Glomerular endothelial cell (primary cell): ENCODE measurements around the gene GMPR2. TPM values are rescaled to one million over a fixed set of nuclear protein-coding genes. Genes with fewer than 3 reads are reported as not detected.

Experiments
- DNase-seq: peaks from one replicate; pipeline ENCODE4 v3.0.0-alpha.2; 2011; ENCODE audit warnings: low read depth, low spot score; ENCODE audit errors: extremely low read depth
- total RNA-seq: library from RNA; depleted of rRNA; stranded (reverse); fragments of >200 nt; gene quantifications from 2 replicates; pipeline ENCODE4 v1.2.3, GENCODE V29; 2015

The GMPR2 gene
- 51.6 and 94.0 TPM in 2 replicates for total RNA-seq

DNA sequence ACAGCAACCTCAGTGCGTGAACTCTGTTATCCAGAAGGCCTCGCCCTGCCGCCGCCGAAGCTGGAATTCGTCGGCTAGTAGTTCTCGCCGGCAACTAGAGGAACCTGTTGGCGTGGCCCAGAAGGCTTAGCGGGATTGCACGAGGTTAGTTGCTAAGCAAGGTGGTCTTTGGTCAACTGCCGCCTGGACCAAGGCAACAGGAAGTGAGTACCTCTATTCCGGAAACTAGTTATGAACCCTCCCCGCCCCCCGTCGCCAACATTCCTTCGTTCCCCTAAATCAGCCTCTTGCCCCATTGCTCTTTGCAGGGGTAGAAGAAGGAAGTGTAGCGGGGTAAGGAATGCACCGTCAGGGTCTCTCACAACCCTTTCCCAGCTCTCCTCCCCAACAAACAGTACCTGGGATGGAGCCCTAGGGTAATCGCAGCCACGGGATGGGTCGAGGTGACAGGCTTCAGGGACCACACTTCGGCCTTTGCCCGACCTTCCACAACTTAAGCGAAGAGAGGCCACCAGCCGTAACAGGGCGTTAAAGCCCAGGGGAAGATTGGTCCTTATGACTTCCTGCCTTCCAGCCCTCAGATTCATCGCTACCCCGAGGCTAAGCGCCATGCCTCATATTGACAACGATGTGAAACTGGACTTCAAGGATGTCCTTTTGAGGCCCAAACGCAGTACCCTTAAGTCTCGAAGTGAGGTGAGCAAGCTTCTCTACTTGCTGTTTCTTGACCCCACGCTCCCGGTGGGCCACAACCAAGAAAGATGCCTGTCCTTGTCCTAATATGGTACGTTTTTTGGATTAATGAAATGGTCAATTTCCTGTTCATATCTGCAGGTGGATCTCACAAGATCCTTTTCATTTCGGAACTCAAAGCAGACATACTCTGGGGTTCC is at the start of gene GMPR2:
Gene GMPR2, plus strand, starts transcription at position 285 of the 893 bp plus-strand sequence. Its CDS starts 325 bp downstream, at position 610.
- no peak for DNase-seq

DNA sequence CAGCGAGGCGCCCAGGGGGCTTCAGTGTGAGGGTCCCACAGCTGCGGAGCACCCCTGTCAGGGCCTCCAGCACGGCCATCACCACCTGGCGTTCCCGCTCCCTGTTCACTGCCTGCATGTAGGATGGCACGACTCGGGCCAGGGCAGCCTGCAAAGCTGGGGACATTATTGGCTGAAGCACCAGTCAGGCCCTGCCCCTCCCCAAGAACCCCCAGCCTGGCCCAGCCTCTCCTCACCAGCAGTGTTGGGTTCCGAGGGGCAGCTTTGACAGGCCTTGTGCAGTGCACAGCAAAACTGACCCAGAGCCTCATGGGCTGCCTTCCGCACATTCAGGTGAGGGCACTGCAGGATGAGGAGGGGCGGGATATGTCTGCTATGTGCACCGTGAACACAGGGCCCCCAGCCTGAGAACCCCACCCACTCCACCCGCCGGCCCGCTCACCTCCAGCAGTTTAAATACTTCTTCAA is 49.7 kb upstream of the GMPR2 start:
- no peak for DNase-seq

DNA sequence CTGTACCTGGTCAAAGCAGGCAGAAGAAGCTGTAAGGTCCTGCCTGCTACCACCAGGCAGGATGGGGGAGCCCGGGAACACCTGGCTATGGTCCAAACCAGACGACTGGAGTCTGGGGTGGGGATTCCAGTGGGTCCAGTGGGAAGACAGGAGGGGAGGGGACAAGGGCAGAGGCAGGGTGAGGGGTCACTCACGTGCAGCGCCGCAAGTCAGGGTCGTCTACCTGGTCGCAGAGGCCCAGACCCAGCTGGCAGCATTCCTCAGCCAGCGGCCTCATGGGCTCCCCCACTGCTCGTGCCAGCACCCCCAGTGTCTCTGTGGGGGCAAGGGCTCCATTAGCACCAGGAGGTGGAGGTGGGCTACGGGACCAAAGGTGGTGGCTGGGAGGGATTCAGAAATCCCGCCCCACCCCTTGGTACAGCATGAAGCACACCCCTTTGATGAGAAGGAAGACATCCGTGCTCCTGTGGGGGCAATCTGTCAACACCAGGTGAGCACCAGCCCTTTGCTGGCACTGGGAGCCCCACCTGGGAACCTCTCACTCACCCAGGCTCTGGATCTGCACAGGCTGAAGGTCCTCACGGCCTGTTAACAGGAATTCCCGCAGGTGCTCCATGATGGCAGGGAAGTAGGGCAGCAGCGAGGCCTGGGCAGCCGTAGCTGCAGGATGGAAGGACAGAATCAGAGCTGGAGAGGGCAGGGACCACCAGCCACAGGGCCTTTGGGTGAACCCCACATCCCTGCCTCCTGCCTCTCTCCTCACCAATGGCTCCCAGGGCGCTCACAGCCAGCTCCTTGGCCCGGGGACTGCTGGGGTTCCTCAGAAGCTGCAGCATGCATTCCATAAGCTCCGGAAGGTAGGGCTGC is 48.4 kb upstream of the GMPR2 start:
- DNase-seq = no peak

DNA sequence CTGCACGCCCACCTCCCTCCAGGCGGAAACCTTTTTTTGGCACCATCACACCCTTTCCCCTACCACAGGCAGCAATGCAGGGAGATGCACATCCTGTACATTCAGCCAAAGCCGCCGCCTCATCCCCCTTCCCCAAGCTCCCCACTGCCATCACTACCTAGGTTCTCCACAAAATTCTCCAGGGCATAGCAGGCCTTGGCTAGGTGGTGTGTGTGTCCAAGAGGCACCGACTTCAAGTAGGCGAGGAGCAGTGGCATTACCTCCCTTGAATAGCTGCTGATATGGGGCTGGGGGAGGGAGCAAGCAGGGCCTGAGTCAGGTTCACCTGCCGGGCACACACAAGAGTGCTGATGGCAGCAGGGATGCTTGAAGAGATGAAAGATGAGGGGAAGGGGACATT is 47.7 kb upstream of the GMPR2 start:
- no peak for DNase-seq

DNA sequence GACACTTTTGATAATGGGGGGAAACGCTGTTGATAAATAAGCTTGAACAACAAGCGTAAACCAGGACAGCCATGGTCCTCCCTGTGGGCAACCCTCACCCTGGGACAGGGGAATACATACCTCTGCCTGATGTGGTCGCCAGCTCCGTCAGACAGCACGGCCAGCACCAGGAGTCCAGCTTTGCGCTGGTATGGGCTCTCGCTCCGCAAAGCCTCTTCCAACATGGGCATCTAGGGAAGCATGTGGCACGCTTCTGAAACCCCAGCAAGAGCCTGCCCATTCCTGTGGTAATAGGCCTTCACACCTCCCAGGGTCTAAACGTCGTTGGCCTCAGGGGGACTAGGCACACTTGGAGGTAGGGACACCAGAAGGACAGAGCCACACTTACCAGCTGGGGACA is 47.0 kb upstream of the GMPR2 start:
- DNase-seq = no peak

DNA sequence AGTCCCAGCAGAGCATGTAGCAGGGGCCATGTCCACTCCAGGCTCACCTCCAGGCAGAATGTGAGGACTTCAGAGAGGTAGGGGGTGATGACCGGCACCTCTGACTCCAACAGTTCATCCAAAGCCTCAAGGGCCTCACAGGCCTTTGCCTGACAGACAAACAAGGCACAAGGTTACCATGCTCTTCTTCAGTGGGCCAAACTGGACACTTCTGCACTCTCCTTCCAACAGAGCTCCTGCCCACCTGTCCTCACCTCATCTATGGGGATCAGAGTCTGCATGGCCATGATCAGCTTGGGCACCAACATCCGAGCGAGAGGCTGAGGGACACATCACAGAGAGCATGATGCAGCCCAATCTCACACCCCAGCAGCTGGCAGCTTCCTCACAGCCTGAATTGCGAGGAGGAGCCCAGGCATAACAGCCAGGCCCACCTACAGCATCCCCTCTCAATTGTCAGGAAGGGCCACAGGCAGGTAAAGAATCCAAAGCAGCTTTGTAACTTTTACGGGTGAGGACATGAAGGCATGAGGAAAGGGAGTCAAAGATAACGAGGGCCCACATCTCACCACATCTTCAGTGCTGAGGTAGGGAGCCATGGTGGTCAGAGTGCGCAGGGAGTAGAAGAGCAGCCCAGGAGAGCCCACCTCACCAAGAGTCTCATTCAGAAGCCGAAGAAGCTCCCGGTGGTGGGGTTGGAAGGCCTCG is 45.7 kb upstream of the GMPR2 start:
- DNase-seq = no peak

DNA sequence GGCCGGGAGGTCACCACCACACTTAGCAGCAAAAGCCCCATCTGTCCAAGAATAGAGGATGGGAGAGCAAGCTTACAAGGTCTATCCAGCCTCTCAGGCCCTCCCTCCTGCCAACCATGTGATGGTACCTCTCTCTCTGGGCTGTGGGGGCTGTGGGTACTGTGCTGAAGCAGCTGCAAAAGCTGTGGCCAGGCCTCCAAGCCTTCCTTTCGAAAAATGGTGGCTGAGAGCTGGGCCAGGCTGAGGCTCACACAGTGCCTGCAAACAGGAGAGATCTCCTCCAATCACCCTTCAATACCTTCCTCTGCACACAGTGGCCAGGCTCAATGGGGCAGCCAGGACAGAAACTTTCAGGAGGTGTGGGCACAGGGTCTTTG is 45.2 kb upstream of the GMPR2 start:
- DNase-seq = no peak

DNA sequence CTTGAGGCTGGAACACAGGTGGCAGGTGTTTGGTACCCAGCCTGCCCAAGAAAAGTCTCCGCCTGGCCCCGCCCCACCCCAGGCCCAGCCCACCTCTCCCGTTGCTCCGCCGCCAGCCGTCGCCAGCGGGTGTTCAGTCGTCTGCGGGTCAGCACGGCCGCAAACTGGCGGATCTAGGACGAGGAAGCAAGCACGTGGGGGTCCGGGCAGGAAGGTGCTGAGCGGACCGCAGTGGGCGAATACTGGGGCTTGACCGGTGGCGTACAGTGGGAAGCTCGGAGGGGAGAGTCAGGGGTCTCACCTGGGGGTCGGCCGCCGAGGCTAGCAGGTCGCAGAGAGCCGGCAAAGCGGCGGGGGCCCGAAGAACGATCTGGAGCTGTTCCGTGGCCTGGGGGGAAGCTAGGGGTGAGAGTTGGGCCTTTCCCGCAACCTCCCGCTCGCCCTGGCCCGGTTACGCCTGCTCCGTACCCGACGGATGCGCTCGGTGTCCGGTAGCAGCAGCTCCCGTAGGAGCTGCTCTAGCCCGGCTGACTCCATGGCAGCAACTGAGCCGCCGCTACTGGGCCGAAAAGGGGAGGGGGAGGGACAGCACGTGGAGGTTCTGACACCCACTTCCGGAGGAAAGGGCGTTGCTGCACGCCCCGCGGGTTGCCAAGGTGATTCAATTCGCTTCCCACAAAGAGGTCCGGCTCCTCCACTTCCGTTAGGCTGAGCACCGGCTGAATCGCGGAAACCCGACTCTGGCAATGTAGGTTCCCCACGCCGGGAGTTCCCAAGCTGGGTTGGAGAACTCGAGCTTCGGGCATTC is 44.3 kb upstream of the GMPR2 start, which contains the start of gene IPO4:
Gene IPO4, minus strand, starts transcription at position 566 of the 808 bp plus-strand sequence. Its CDS starts 29 bp downstream, at position 537.
- peak; percentile 88 for DNase-seq

DNA sequence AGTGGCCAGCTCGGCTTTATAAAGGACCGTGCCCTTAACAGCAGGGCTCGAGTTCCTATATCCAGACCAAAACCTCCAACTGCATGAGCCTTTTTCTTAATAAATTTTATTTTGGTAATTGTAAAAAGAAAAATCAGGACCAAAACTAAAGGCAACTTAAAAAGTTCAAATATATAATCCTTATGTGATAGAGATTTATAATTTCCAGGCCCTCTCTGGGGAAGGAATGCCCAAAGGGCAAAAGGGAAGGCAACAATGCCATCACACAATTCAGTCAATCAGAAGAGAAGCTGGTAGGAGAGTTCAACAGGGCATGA is 43.7 kb upstream of the GMPR2 start:
- no peak for DNase-seq

DNA sequence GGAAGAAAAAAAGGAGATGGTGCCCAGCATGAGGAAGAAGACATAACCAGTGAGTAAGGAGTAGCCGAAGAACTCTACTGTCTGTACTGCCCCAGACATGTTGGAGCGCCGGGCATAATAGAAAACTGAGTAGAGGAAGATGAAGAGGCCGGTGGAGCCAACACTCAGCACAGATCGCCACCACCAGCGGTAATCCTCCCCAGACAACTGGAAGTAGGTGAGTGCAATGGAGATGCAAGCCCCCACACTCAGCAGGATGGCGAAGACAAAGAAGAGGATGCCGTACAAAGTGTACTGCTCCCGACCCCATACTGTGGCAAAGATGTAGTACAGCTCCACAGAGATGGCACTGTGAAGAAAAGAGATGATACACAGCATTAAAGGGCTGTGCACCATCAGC is 43.3 kb upstream of the GMPR2 start:
- no peak for DNase-seq

DNA sequence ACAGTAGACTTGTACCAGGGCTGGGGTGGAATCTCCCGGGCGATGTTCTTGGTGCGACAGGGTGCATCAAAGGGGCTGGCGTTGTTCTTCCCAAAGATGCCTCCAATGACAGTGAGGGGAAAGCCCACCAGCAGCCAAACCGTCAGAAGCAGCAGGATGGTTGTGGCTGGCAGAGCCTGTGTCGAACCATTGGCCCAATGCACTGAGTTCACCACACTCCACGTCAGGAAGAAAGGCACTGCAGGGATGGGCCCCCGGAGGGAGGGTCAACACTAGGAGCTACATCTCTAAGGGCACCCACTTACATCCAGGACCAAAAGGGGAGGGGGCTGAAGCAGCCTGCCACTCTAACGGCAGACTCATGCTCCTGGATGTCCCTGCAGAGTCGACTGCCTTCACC is 42.3 kb upstream of the GMPR2 start:
- DNase-seq = no peak

DNA sequence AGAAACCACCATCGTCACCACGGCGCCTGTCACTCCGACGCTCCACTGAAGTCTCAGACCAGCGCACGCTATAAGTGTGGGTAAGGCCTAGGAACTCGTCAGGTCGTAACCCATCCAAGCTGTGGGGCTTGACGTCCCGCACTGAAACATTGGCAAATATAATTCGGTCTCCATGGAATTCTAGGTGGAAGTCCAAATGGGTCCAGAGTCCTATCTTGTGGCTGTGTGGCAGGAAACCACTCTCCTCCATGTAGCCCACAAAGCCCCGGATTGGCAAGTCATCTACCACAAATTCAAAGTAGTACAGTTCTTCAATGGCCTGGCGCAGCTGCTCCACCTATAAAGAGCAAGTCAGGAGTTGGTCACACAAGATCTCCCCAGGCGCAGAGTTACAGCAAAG is 39.8 kb upstream of the GMPR2 start:
- no peak for DNase-seq

DNA sequence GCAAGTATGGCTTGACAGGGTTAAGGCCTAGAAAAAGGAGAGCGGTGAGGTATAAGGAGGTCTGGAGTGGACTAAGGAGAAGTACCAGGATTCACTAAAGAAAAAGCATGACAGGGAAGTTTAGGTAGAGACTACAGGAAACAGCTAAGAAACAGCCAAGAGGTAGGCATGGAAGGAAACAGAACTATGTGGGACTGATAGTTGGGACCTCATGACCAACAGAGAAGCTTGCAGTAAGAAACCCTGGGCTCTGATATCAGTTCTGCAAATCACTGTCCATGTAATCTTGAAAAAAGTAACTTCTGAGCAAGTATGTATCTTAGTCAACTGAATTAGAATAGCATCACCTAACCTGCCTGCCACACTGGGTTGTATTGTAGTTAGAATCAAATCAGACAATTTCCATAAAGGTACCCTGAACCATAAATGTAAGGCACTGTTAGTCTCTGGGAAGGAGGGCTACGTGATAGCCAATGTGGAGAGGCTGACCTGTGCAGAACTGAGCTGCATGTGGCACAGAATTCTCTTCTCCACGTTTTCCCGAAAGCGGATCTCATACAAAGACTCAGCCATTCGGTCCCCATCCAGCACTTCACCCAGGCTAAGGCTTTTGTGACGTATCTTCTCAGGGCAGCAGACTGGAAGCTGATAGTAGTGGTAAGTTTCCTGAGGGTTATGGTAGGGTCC is 38.4 kb upstream of the GMPR2 start:
- no peak for DNase-seq

DNA sequence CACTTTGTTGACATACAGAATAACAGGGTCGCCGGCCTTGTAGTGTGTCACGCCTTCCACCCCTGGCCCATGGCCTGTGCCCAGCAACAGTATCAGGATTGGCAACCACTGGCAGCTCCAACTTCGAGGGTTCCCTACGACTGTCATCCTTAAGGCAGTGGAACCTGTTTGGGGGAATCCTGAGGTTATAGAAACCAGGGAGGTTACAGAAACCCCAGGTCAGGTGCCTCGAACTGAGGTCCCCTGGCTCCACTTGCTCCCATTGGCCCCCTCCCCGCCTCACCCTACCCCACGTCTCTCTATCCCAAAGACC is 37.9 kb upstream of the GMPR2 start:
- no peak for DNase-seq

DNA sequence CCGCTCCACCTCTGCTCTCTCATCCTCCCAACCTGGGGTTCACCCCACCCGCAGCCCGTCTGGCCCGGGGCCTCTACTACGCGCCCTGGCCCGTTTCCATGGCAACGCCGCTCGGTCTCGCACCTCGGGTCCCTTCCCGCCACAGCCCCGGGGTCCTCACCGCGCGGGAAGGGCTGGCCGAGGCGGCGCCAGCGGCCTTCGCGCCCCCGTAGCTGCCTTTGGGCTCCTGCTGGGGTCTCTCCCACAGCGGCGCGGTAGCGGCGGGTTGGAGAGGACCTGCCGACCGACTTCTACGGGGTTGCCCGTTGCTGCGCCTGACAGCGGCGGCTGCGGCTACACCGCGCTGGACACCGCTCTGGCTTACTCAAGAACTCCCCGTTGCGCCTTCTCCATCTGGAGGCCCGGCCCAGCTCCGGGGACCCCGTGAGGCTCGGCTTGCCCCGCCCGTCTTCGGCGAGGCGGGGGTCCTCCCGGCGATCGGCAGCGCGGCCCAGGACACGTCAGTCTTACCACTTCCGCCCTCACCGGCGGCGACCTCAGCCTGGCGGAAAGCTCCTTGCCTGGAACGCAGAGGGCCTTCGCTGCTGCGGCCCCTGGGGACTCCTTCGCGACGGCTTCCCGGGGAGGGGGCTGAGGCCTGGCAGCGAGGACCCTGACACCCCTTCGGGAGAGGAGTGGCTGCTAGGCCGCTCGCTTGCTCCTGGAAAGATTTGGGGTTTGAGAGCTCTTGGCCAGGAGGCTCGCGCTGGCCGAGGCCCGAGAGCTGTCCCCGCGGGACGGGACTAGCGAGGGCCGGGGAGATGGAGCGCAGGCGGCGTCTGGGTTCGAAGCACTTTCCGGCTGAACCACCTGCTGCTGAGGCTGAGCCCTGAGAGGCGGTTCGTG is 37.3 kb upstream of the GMPR2 start, which contains the start of gene TM9SF1:
Gene TM9SF1, minus strand, starts transcription at position 256 of the 885 bp plus-strand sequence. CDS start 422 bp downstream, outside the sequence.
- no peak for DNase-seq

DNA sequence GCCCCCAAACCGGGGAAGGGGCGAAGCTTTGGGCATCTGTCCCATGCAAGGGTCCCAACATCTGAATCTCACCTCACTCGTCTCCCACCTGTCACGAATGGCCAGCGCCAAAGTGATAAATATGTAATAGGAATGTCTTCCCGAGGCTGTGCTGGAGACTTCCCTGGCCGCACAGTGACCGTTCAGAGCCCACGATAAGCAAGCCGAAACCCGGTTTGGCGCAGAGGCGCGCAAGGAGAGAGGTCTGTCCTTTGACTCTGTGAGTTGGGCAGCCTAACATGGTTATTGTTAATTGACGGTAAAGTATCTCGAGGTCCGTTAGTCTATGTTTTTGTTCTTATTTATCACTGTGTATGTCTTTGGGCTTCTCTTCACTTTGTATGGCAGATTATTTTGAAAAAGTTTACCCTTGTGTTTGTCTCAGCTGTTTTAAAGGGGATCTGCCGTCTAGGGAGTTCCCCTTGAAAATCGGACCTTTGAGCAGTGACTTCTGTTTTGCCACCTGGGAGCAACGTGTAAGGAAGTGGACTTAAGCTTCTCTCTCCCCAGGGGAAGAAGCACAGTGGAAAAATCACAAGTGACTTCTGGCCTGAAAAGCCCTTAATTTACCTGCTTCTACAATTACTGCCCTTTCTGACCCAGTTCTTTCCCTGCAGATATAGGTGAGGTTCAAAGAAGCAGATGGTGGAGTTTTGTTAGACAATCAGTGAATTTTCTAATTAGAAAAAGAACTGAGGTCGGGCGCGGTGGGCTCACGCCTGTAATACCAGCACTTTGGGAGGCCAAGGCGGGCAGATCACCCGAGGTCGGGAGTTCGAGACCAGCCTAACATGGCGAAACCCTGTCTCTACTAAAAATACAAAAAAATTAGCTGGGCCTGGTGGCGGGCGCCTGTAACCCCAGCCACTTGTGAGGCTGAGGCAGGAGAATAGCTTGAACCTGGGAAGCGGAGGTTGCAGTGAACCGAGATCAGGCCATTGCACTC is 36.4 kb upstream of the GMPR2 start:
- DNase-seq = no peak

DNA sequence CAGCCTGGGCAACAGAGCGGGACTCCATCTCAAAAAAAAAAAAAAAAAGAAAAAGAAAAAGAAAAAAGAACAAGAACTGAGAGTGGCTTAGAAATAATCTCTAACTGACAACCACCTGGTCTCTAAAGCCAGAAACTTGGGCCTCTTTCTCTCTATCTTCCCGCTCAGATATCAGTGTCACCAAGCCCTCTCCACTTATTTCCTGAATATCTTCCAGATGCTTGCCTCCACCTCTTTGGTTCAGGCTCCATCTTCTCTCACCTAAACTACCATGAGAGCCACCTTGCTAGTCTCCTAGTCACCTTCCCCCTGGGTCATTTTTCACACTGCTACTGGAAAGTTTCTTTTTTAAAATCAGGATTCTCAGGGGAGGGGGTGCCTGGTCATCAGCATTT is 35.7 kb upstream of the GMPR2 start:
- no peak for DNase-seq
